ENCODE measurements around the gene BPIFA3.
A peak's percentile ranks its signal among the peaks of the same experiment; 100 is the strongest.

The BPIFA3 gene

DNA sequence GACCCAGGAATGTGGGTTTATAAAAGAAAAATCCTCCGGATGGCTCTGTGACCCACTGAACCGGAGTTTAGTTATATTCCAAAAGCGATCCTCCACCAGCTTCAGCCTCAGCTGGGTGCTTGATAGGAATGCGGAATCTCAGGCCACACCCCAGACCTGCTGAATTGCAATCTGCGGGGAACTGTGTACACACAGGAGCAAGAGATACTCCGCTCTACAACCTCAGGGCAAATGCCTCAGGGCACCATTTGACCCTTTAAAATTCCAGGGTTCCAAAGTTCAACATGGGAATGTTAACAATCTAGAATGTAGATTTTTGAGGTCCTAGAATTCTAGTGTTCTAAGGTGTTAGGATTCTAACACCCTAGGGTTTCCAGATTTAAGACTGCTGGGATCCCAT is 38.4 kb upstream of the BPIFA3 start:
- Histone ChIP-seq H3K4me3 (ENCODE audit: low read depth in 1 of 2, low read length in 2 of 2) (no peak overlapping the region), H3K27me3 (ENCODE audit: insufficient read depth, low read length, poor library complexity) (no peaks in the 10 kb centered on the region), H3K9me3 (ENCODE audit: insufficient read depth, low read length, severe bottlenecking) (peaks cover 5% of the 10 kb centered on the region), H3K79me2 (ENCODE audit: insufficient read depth, low read length) (no peaks in the 10 kb centered on the region), H2AFZ (ENCODE audit: low read depth, low read length) (no peak overlapping the region), H3K4me2 (ENCODE audit: insufficient read depth, low read length) (no peak overlapping the region), H3K36me3 (ENCODE audit: insufficient read depth, low read length) (no peaks in the 10 kb centered on the region), H3K4me1 (ENCODE audit: insufficient read depth, low read length) (no peaks in the 10 kb centered on the region), H3K27ac (ENCODE audit: low read length) (no peak overlapping the region), H3K9ac (ENCODE audit: low read depth, low read length) (no peak overlapping the region), H4K20me1 (ENCODE audit: insufficient read depth, low read length) (no peaks in the 10 kb centered on the region)
- no peak for DNase-seq
- ATAC-seq (ENCODE audit: insufficient read depth, low read depth) = no peak
- no peak for TF ChIP-seq EZH2 (IDR thresholded peaks at IDR 0.05; ENCODE audit: borderline replicate concordance, low read depth, low read length, severe bottlenecking)
- TF ChIP-seq, protein P1, sequence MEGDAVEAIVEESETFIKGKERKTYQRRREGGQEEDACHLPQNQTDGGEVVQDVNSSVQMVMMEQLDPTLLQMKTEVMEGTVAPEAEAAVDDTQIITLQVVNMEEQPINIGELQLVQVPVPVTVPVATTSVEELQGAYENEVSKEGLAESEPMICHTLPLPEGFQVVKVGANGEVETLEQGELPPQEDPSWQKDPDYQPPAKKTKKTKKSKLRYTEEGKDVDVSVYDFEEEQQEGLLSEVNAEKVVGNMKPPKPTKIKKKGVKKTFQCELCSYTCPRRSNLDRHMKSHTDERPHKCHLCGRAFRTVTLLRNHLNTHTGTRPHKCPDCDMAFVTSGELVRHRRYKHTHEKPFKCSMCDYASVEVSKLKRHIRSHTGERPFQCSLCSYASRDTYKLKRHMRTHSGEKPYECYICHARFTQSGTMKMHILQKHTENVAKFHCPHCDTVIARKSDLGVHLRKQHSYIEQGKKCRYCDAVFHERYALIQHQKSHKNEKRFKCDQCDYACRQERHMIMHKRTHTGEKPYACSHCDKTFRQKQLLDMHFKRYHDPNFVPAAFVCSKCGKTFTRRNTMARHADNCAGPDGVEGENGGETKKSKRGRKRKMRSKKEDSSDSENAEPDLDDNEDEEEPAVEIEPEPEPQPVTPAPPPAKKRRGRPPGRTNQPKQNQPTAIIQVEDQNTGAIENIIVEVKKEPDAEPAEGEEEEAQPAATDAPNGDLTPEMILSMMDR (IDR thresholded peaks at IDR 0.05; ENCODE audit: borderline replicate concordance, extremely low read depth, low read length, poor library complexity, severe bottlenecking) = no peak

DNA sequence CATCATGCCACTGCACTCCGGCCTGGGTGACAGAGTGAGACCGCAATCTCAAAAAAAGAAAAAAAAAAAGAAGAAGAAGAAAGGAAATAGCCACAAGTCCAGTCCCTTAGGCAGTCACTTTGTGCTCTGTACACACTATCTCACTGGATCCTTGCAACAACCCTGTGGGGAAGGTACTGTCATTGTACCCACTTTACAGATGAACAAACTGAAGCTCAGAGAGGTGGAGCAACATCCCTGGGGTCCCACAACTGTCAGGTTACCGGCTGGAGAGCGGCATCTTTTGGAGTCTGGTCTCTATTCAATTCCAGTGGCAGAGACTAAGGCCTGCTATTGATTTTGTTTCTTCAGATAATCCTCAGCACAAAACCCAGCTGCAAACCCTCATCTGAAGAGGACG is 37.0 kb upstream of the BPIFA3 start:
- no peak overlapping the region for H3K9ac ChIP-seq (ENCODE audit: low read depth, low read length)
- H3K27ac ChIP-seq (ENCODE audit: low read length) = no peak overlapping the region
- no peak for DNase-seq
- no peak overlapping the region for H2AFZ ChIP-seq (ENCODE audit: low read depth, low read length)
- no peak overlapping the region for H3K4me2 ChIP-seq (ENCODE audit: insufficient read depth, low read length)
- ATAC-seq (ENCODE audit: insufficient read depth, low read depth) = no peak
- H3K27me3 ChIP-seq (ENCODE audit: insufficient read depth, low read length, poor library complexity) = no peaks in the 10 kb centered on the region
- H3K4me3 ChIP-seq (ENCODE audit: low read depth in 1 of 2, low read length in 2 of 2) = no peak overlapping the region
- no peaks in the 10 kb centered on the region for H3K79me2 ChIP-seq (ENCODE audit: insufficient read depth, low read length)
- TF ChIP-seq EZH2 (IDR thresholded peaks at IDR 0.05; ENCODE audit: borderline replicate concordance, low read depth, low read length, severe bottlenecking) = no peak
- TF ChIP-seq, protein P1 (IDR thresholded peaks at IDR 0.05; ENCODE audit: borderline replicate concordance, extremely low read depth, low read length, poor library complexity, severe bottlenecking) = no peak
- no peaks in the 10 kb centered on the region for H3K4me1 ChIP-seq (ENCODE audit: insufficient read depth, low read length)
- H3K9me3 ChIP-seq (ENCODE audit: insufficient read depth, low read length, severe bottlenecking) = peaks cover 5% of the 10 kb centered on the region
- H3K36me3 ChIP-seq (ENCODE audit: insufficient read depth, low read length) = no peaks in the 10 kb centered on the region
- H4K20me1 ChIP-seq (ENCODE audit: insufficient read depth, low read length) = no peaks in the 10 kb centered on the region

DNA sequence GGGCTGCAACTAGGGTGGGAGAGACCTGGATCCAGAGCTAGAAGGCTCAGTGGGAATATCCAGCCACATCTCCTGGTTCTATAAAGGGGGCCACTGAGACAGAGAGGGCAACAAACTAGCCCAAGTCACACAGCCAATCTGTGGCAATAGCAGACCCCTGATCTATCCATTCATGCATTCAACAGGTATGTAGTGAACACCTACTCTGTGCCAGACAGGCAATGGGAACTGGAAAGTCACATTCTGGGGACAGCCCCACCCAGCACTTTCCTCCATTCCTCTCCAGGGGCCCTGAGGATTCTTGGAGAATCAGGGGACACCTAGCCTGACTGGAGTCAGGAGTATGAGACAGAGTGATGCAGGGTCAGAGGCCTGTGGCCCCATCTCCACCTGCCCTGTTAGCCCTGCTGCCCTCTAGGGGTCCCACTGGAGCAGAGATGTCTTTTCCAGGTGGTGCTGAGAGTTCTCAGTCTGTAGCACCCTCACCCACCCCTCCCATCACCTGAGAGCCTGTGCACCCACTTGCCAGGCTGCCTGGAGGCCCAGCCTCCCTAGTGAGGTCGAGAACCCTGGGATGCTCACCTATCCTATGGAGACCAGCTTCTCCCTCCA is 35.6 kb upstream of the BPIFA3 start:
- Histone ChIP-seq H3K9ac (ENCODE audit: low read depth, low read length) (no peak overlapping the region), H3K4me2 (ENCODE audit: insufficient read depth, low read length) (no peak overlapping the region), H3K27ac (ENCODE audit: low read length) (no peak overlapping the region), H2AFZ (ENCODE audit: low read depth, low read length) (no peak overlapping the region), H4K20me1 (ENCODE audit: insufficient read depth, low read length) (no peaks in the 10 kb centered on the region), H3K27me3 (ENCODE audit: insufficient read depth, low read length, poor library complexity) (no peaks in the 10 kb centered on the region), H3K79me2 (ENCODE audit: insufficient read depth, low read length) (no peaks in the 10 kb centered on the region), H3K36me3 (ENCODE audit: insufficient read depth, low read length) (no peaks in the 10 kb centered on the region), H3K9me3 (ENCODE audit: insufficient read depth, low read length, severe bottlenecking) (peaks cover 5% of the 10 kb centered on the region), H3K4me1 (ENCODE audit: insufficient read depth, low read length) (no peaks in the 10 kb centered on the region), H3K4me3 (ENCODE audit: low read depth in 1 of 2, low read length in 2 of 2) (no peak overlapping the region)
- no peak for TF ChIP-seq EZH2 (IDR thresholded peaks at IDR 0.05; ENCODE audit: borderline replicate concordance, low read depth, low read length, severe bottlenecking)
- TF ChIP-seq, protein P1 (IDR thresholded peaks at IDR 0.05; ENCODE audit: borderline replicate concordance, extremely low read depth, low read length, poor library complexity, severe bottlenecking) = peak; percentile 24
- no peak for ATAC-seq (ENCODE audit: insufficient read depth, low read depth)
- DNase-seq = no peak
